Measurements from ENCODE around the gene HLA-B. TPM values are rescaled to one million over a fixed set of nuclear protein-coding genes. Genes with fewer than 3 reads are reported as not detected.

HLA-B gene
- total RNA-seq, 8 experiments from 2014 or later, result 32.0 to 4,986 (median 164) TPM

DNA sequence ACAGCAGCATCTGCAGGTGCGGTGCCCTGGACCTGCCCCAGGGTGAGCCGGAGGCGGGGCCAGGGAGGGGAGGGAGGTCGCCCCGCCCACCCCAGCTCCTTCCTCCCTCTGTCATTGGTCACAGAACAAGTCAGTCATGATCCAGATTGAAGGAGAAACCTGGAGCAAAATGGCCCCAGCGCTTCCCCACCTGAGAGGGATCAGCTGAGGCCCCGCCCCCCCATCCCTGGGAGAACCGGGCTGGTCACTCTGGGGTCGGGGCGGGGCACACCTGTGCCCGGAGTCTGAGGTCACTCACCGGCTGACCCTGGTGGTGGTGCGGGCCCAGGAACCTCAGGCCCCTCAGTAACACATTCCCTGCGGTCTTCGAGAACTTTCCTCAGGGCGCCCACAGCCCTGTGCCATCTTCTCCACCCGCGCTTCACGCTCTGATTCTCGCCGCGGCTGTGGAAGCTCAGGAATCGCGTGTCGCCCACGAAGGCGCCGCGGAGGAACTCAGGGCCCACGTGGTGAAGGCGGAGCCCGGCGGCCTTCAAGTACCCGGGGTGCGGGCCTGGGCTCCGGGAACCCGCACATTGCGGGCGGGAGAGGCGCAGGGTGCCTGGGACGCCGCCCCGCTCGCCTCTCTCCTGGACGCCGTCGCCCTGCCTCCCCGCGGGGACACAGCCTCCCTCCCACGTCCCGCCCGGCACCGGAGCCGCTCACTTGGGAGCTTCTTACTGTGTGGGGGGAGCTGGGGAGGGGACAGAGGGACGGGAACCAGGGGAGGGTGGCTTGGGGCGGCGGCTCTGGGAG lies 48.7 kb downstream of the HLA-B start:
- 13% methylated on average over 4 of the region's 57 CpGs; no CpG with 5 or more reads in 9 of the 10 experiments for WGBS, 10 experiments
- no peak overlapping the region for H3K4me3 ChIP-seq
- no peaks in the 10 kb centered on the region for H3K4me1 ChIP-seq (replicated peaks in 1 of 2)
- peak in 5 of 8 experiments; percentile 12 to 80 (median 32) for ATAC-seq (replicated peaks in 6 of 8)
- in situ Hi-C loops (cut with MboI; ENCODE audit: low pct_unique_long_range_greater_than_20kb in 2 of 9, low sequenced_read_pairs in 9 of 9, unreplicated experiment in 9 of 9), result no loop called here
- H3K27ac ChIP-seq, result no peak overlapping the region

DNA sequence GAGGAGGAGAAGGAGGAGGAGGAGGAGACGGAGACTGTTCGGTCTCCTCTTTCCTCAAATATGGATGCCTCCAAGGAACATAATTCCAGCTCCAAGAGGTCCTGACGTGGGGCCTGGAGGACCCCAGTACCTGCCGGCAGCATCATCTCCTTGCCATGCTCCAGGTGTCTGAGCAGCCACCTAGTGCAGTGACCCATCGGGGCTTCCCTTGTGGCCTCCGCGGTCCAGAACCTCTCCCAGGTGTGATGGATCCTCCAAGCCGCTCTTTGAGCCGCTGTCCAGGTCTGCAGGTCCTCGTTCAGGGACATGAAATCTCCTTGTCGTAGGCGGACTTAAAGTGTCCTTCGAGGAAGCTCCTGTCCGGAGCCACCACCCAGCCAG lies 49.3 kb downstream of the HLA-B start:
- Histone ChIP-seq H3K27ac (no peak overlapping the region), H3K4me3 (no peak overlapping the region), H3K4me1 (replicated peaks in 1 of 2) (no peaks in the 10 kb centered on the region)
- in situ Hi-C loops (cut with MboI; ENCODE audit: low pct_unique_long_range_greater_than_20kb in 2 of 9, low sequenced_read_pairs in 9 of 9, unreplicated experiment in 9 of 9), result no loop called here
- no peak for ATAC-seq (replicated peaks in 6 of 8)
- 0 to 80% (median 80%) methylated on average over 1 to 2 of the region's 14 CpGs; no CpG with 5 or more reads in 7 of the 10 experiments for WGBS, 10 experiments

DNA sequence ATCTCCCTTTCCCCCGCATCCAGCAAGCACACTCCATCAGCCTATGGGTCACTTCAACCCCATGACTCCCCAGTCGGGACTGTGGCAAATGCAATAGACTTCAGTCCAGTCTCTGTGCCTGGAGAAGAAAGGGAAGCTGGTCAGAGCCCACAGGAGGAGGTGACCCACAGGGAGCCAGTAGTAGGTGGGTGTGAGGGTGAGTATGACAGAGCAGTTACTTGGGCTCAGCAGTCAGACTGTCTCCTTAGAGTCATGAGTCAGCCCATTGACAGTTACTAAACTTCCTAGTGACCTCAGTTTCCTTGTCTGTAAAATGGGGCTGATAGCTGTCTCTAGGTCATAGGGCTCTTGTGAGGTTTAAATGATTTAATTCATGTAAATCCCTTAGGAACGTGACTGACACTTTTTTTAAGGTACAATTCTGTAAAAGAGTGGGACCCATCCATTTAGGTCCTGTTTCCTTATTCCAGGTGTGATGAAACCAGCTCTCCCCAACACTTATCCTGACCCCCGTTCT lies 51.2 kb downstream of the HLA-B start:
- no peak overlapping the region for H3K27ac ChIP-seq
- 40 to 86% (median 67%) methylated on average over 1 to 2 of the region's 4 CpGs; no CpG with 5 or more reads in 5 of the 10 experiments for WGBS, 10 experiments
- no peak overlapping the region for H3K4me3 ChIP-seq
- no peak for ATAC-seq (replicated peaks in 6 of 8)
- in situ Hi-C loops (cut with MboI; ENCODE audit: low pct_unique_long_range_greater_than_20kb in 2 of 9, low sequenced_read_pairs in 9 of 9, unreplicated experiment in 9 of 9), result no loop called here
- H3K4me1 ChIP-seq (replicated peaks in 1 of 2), result no peaks in the 10 kb centered on the region

DNA sequence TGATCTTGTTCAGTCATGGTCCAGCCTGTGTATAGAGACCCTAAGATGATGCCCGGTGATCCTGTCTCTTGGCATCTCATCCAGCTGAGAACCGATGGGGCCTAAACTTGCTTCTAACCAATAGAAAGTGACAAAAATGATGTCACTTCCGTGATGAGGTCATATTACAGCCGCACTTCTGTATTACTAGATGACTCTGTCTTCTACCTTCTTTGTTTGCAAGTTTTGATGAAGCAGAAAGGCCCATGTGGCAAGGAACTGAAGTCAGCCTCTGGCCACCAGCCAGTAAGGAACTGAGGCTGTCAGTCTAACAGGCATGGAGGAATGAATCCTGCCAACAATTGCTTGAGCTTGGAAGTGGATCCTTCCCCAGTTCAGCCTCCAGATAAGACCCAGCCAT lies 52.3 kb downstream of the HLA-B start:
- Histone ChIP-seq H3K4me3 (no peak overlapping the region), H3K4me1 (replicated peaks in 1 of 2) (no peaks in the 10 kb centered on the region), H3K27ac (no peak overlapping the region)
- 22 to 90% (median 62%) methylated on average over 2 to 4 of the region's 4 CpGs; no CpG with 5 or more reads in 2 of the 10 experiments for WGBS, 10 experiments
- in situ Hi-C loops (cut with MboI; ENCODE audit: low pct_unique_long_range_greater_than_20kb in 2 of 9, low sequenced_read_pairs in 9 of 9, unreplicated experiment in 9 of 9), result no loop called here
- peak in 2 of 8 experiments; percentile 24 to 49 for ATAC-seq (replicated peaks in 6 of 8)

Other genes starting within 250 kb of the HLA-B start
- under 1 TPM in 3 of 8 experiments, not detected in 5; 0.18 to 1.00 (median 0.56) TPM for gene C6orf15, start 244.6 kb downstream of the HLA-B start, total RNA-seq
- 1 to 10 TPM in 5 of 8 experiments, under 1 TPM in 3; 0.33 to 8.0 (median 1.9) TPM for gene PSORS1C1, start 242.4 kb downstream of the HLA-B start, total RNA-seq
- under 1 TPM in 1 of 8 experiments, not detected in 7; 0.20 TPM for gene CDSN, start 236.7 kb downstream of the HLA-B start, total RNA-seq
- under 1 TPM in 4 of 8 experiments, not detected in 4; 0.27 to 0.81 (median 0.72) TPM for gene PSORS1C2, start 218.1 kb downstream of the HLA-B start, total RNA-seq
- gene CCHCR1, start 199.4 kb downstream of the HLA-B start, total RNA-seq, result 10 to 100 TPM; 12.1 to 33.8 (median 15.6) TPM
- 10 to 100 TPM in 3 of 8 experiments, 1 to 10 TPM in 3, under 1 TPM in 2; 0.36 to 14.7 (median 2.6) TPM for gene TCF19, start 198.6 kb downstream of the HLA-B start, total RNA-seq
- over 10,000 TPM in 1 of 8 experiments, 1,000 to 10,000 TPM in 2, 100 to 1,000 TPM in 4, 1 to 10 TPM in 1; 3.8 to 12,640 (median 323) TPM for gene POU5F1, start 186.5 kb downstream of the HLA-B start, total RNA-seq
- 1,000 to 10,000 TPM in 1 of 8 experiments, 100 to 1,000 TPM in 3, 10 to 100 TPM in 3, 1 to 10 TPM in 1; 9.3 to 1,124 (median 73.4) TPM for gene HLA-C, start 85.1 kb downstream of the HLA-B start, total RNA-seq
- 10 to 100 TPM in 4 of 8 experiments, 1 to 10 TPM in 4; 4.1 to 64.5 (median 10.3) TPM for gene MICA, start 46.4 kb upstream of the HLA-B start, total RNA-seq
- gene MICB, start 141.0 kb upstream of the HLA-B start, total RNA-seq, result 1 to 10 TPM in 5 of 8 experiments, under 1 TPM in 2, not detected in 1; 0.49 to 4.2 (median 1.9) TPM
- 1 to 10 TPM in 2 of 8 experiments, under 1 TPM in 5, not detected in 1; 0.38 to 1.9 (median 0.75) TPM for gene MCCD1, start 171.8 kb upstream of the HLA-B start, total RNA-seq
- 100 to 1,000 TPM; 238 to 564 (median 386) TPM for gene DDX39B, start 184.8 kb upstream of the HLA-B start, total RNA-seq
- gene ATP6V1G2, start 189.4 kb upstream of the HLA-B start, total RNA-seq, result 100 to 1,000 TPM in 2 of 8 experiments, 10 to 100 TPM in 3, 1 to 10 TPM in 2, under 1 TPM in 1; 0.25 to 110 (median 48.1) TPM
- gene NFKBIL1, start 190.4 kb upstream of the HLA-B start, total RNA-seq, result 10 to 100 TPM; 24.2 to 44.5 (median 31.6) TPM
- gene LTA, start 215.1 kb upstream of the HLA-B start, total RNA-seq, result under 1 TPM in 6 of 8 experiments, not detected in 2; 0.11 to 0.76 (median 0.41) TPM
- 1 to 10 TPM in 1 of 8 experiments, under 1 TPM in 3, not detected in 4; 0.17 to 3.9 (median 0.68) TPM for gene TNF, start 218.4 kb upstream of the HLA-B start, total RNA-seq
- gene LTB, start 225.2 kb upstream of the HLA-B start, total RNA-seq, result 1 to 10 TPM in 2 of 8 experiments, under 1 TPM in 5, not detected in 1; 0.18 to 1.9 (median 0.81) TPM
- 1 to 10 TPM in 2 of 8 experiments, under 1 TPM in 5, not detected in 1; 0.21 to 2.6 (median 0.63) TPM for gene LST1, start 229.1 kb upstream of the HLA-B start, total RNA-seq
- under 1 TPM in 3 of 8 experiments, not detected in 5; 0.29 to 0.71 (median 0.31) TPM for gene NCR3, start 235.8 kb upstream of the HLA-B start, total RNA-seq